GM18907 (cell line): Measurements from ENCODE around the gene MMP23B.

Source experiments
- ATAC-seq: cut with Tn5 transposase; IDR thresholded peaks from one replicate; pipeline ENCODE4 v1.9.1; 2021; ENCODE audit warnings: mild to moderate bottlenecking, moderate library complexity; ENCODE audit not compliant: unreplicated experiment

The MMP23B gene

GRCh38 chr1:1602304-1602967, 29.5 kb upstream of the MMP23B start:
- ATAC-seq, result no peak

- ATAC-seq, result no peak
Observed at GRCh38 chr1:1602968-1603506, 28.9 kb upstream of the MMP23B start.

GRCh38 chr1:1603671-1604373, 28.2 kb upstream of the MMP23B start:
- no peak for ATAC-seq

DNA sequence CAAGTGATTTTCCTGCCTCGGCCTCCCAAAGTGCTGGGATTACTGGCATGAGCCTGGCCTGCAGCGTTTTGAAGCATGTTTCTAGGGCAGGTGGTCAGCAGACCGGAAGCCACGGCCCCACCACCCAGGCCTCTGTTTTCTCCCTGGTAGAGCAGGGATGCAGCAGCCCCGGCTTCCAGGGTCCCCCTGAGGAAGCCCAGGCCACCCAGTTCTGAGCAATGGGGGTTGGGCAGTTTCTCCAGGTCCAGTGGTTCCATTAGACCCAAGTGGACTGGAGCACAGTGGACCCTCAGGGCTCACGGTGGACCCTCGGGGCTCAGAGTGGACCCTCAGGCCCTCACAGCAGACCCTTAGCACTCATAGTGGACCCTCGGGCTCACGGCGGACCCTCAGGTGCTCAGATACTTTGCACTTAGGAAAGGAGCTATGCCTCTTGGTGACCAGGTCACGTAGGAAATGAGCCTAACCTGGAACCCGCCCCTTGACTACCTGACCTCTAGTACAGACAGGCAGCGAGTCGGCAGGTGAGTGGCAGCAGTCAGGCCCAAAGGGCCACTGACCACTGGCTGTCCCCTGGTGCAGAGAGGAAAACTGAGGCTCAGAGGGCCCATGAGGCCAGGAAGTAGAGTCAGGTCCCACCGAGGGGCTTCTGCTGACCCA, 27.5 kb upstream of the MMP23B start:
- ATAC-seq, result no peak

- no peak for ATAC-seq
Observed at GRCh38 chr1:1605034-1605591, 26.9 kb upstream of the MMP23B start.

DNA sequence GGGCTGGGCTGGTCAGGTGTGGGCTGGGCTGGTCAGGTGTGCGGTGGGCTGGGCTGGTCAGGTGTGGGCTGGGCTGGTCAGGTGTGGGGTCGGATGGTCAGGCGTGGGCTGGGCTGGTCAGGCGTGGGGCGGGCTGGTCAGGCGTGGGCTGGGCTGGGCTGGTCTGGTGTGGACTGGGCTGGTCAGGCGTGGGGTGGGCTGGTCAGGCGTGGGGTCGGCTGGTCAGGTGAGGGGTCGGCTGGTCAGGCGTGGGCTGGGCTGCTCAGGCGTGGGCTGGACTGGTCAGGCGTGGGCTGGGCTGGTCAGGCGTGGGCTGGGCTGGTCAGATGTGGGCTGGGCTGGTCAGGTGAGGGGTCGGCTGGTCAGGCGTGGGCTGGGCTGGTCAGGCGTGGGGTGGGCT, 26.2 kb upstream of the MMP23B start:
- no peak for ATAC-seq

GRCh38 chr1:1606232-1606631, 25.7 kb upstream of the MMP23B start:
- ATAC-seq, result no peak

GRCh38 chr1:1609822-1610485, 22.0 kb upstream of the MMP23B start:
- ATAC-seq, result no peak

- ATAC-seq, result no peak
Observed at GRCh38 chr1:1610796-1611195, 21.2 kb upstream of the MMP23B start.

- no peak for ATAC-seq
Observed at GRCh38 chr1:1612104-1612400, 19.9 kb upstream of the MMP23B start.

DNA sequence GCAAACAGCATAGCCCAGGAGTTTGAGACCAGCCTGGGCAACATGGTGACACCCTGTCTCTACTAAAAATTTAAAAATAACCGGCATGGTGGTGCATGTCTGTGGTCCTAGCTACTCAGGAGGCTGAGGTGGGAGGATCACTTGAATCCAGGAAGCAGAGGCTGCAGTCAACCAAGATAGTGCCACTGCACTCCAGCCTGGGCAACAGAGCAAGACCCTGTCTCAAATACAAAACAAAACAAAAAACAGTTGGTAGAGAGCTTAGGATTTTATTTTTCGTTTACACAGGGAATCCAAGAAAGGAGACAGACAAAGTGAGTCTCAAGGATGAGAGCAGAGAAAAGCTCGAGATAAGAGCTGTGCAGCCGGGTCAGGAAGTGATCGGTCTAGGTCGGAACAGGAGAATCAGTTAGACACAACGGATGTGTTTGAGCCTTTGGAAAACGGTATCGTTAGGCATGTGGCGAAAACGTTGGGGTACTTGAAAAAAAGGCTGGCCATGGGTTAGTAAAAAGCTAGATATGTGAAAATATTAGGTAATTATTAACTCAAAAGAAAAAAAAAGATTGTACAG, 18.4 kb upstream of the MMP23B start:
- no peak for ATAC-seq

DNA sequence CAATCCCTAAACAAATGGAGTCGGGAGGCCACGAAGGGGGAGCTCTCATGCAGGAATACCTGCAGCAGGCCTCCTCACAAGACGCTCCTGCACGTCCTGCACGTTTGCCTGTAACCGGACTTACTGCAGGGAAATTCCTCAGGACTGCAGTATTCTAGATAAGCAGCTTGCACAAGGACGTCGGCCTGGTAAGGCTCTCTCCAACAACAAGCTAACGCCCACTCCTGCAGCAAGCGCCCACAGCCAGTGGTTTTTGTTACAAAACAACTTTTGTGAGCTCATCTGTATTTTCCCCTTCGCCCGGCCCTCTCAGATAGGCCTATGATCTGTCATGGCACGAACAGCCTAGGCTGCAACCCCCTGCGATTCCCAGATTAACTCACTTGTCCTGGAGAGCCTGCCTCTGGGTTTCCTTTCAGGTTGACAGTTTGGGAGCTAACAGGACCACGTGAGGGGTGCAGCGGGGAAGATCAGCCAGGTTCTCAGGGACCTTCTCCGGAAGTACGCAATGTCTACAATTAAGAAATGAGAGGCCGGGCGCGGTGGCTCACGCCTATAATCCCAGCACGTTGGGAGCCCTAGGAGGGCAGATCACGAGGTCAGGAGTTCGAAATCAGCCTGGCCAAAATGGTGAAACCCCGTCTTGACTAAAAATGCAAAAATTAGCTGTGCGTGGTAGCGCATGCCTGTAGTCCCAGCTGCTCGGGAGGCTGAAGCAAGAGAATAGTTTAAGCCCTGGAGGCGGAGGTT, 17.6 kb upstream of the MMP23B start:
- no peak for ATAC-seq

- no peak for ATAC-seq
Observed at GRCh38 chr1:1614954-1615255, 17.1 kb upstream of the MMP23B start.

DNA sequence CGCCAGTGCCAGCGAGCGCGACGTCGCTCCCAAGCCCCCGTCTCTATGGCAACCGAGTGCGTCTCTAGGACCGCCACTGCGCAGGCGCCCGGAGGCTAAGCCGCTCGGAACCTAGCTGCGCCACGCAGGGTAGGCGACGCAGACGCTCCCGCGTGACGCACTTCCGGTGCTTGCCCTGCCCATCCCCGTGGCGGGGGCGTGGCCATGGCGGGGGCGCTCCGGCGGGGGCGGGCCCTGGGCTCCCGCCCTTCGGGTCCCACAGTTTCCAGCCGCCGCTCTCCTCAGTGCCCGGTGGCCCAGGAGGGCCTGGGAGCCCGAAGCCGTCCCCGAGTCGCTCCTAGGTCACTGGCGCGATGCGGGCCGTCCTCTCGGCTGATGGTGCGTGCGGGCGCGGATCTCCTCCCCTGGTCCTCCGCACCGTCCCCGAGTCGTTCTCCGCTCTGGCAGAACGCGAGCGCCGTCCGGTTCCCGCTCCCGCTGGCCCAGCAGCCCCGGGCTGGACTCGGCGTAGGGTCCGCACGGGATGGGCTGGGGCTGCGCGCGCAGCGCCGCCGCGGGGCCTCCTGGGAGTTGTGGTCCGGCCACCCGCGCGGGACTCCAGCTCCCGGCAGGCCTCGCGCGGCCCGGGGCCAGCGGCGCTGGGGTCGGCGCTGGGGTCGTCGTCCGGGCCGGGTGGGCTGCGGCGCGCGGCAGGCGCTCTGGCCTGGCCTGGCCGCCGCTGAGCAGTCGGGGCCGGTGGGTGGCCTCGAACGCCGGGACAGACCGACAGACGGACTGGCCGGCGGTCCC, 16.5 kb upstream of the MMP23B start, which contains the start of gene MIB2:
MIB2 (plus strand) TSS at position 245 of the 789 bp plus-strand sequence. CDS start 7,953 bp downstream, outside the sequence.
- ATAC-seq, result peak; percentile 81

- peak; percentile 24 for ATAC-seq
Observed at GRCh38 chr1:1616045-1616790, 15.8 kb upstream of the MMP23B start.

- no peak for ATAC-seq
Observed at GRCh38 chr1:1616838-1617237, 15.1 kb upstream of the MMP23B start.

GRCh38 chr1:1617516-1617915, 14.5 kb upstream of the MMP23B start:
- ATAC-seq, result no peak

GRCh38 chr1:1617925-1618324, 14.0 kb upstream of the MMP23B start:
- no peak for ATAC-seq
